Right kidney (tissue), 1 donor: Measurements from ENCODE around the gene TSPAN7.

Experiments used
- DNase-seq: peaks from one replicate; pipeline ENCODE4 v3.0.0-alpha.2; 2016

TSPAN7 gene

DNA sequence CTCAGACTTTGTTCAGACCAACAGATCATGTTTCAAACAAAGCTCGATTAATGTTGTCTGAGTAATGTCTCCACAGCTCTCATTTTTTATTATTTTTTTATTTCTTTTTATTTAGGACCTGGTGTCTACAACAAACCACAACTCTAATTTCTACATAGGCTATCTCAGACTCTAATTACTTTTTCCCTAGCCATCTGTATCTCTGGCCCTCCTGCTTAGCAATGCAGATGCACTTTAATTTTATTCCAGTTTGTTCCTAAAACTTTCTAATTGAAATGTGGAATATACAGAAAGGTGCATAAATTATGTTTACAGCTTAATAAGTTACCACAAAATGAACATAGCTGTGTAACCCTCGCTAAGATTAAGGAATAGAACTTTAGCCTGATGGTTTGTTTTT lies 120.8 kb downstream of the TSPAN7 start:
- DNase-seq, result no peak

DNA sequence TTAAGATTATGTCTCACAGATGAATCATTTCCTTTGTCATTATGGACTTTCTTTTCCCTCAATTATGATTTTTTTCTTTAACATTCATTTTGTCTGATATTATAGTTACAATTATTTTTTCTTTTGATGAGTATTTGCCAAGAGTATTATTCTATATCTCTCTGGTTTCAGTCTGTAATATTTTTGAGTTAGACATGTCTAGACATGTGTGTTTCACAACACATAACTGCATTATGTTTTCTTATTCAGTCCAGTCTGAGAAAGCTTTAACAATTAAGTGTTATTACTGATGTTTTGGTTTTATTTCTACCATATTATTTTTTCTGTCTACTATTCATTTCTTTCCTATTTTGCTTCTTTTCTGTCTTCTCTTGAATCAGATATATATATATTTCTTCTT lies 131.6 kb downstream of the TSPAN7 start:
- DNase-seq, result no peak

DNA sequence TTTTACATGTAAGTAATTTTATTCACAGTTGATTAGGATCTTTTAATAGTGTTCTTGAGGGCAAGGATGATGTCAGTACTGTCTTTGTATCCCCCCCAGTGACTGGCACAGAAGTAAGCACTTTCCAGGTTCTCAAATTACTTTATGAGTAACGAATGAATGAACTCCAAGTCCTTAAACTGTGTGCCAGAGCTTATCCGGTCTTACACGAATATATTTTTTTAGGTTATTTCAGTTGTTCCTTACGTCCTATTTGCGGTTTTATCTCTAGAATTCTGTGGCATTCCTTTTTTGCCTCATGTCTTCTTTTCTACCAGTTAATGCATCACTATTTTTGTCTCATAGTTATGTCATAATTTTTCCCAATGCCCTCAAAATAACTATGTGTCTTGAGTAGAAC lies 133.1 kb downstream of the TSPAN7 start:
- no peak for DNase-seq

DNA sequence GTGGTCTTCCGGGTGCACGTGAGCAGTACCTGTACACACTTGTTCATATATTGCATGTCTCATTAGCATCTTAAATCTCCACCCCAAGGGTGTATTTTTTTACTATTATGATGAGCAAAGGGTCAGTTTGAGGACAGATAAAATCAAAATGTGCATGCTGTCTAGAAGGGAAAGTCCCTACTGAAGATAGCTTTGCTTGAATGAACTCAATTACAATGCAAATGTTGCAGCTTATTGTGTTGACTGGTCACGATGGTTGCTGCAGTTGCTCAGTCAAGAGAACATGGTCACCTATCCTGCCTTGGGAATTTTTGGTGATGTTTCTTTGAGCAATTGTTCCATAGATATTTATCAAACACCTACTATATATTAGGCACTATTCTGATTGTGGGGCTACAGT lies 136.1 kb downstream of the TSPAN7 start:
- DNase-seq, result no peak

DNA sequence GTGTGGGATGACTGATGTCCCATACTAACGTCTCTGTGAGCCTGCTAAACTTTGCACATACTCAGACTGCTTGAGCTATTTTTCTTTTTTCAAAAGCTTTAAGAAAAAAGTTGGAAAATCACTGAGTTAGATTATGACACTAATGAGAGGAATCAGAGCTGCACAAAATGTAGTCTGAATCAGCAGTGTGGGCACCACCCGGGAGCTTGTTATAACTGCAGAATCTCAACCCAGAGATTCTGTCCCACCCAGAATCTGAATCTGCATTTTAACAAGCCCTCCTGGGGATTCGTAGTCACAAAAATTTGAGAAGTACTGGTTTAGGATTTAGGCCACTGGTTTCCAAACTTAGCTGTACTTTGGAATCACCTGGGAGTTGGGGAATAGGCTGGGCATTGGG lies 137.8 kb downstream of the TSPAN7 start:
- DNase-seq, result no peak

DNA sequence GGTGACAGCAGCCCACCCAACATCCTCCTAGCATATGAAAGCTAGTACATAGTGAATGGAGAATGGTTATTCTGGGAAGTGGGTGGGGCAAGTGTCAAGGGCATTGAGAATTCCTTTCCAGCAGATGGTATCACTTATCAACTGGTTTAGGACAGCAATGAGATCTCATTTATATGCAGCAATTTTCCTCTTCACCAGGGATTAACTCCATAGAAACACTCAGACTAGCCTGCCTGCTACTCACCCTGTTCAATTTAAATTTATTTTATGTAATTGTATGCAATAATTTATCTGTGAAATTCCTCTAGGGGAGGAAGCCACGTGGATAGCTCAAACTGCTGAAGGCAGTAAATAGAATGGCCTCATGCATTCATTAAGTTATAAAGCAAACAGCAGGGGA lies 138.4 kb downstream of the TSPAN7 start:
- DNase-seq, result no peak

DNA sequence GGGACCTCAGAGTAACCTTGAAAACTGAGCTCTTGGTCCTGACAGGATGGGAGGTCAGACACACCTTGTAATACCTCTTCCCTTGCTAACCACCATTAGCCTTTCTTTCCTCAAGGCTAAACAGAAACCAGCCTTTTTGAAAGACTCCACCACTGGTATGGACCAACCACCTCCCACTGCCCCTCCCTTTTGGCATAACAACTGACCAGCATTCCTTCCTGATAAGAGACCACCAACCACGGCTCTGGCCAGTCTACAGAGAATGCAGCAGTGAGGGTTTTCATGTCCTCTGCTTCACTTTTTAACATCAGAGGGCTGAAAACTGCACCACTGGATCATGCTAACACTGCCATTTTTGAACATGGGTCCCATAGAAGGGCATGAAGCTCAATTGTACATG lies 139.7 kb downstream of the TSPAN7 start:
- DNase-seq, result no peak

DNA sequence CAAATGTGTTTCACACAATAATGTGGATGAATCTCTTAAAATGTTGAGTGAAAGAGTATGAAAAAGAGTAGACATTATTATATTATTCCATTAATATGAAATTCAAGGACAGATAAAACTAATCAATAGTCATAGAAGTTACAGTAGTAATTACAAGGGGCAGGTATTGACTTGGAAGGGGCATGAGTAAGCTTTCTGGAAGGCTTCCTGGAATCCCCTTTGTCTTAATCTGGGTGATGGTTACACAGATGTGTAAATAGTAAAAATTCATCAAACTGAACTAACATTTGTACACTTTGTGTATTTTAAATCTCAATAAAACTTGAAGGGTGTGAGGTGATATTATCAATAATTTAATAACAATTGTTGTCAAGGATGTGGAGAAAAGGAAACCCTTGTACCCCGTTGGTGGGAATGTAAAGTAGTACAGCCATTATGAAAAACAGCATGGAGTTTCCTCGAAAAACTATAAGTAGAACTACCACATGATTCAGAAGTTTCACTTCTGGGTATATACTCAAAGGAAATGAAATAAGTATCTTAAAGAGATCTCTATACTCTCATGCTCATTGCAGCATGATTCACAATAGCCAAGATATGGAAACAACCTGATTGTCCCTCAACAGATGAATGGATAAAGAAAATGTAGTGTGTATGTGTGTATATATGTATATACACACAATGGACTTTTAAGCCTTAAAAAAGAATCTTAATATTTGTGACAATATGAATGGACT lies 143.0 kb downstream of the TSPAN7 start:
- no peak for DNase-seq

DNA sequence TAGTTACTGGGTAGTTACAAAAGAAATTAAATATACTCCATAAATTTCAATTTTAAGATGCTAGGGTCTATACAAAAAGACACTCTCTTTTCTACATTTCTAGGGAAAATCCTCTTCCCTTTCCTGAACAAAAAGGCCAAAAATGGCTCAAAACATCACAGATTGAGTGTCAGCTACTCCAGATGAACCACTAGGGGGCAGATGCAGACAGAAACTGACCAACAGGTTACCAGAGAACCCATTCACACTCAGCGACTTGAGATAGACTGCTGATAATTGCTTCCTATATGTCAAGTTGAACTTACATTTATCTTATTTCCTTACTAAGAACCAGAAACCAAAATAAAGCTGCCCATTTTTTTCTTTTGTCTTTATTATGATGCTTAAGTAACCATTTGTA lies 156.5 kb downstream of the TSPAN7 start:
- DNase-seq, result no peak

DNA sequence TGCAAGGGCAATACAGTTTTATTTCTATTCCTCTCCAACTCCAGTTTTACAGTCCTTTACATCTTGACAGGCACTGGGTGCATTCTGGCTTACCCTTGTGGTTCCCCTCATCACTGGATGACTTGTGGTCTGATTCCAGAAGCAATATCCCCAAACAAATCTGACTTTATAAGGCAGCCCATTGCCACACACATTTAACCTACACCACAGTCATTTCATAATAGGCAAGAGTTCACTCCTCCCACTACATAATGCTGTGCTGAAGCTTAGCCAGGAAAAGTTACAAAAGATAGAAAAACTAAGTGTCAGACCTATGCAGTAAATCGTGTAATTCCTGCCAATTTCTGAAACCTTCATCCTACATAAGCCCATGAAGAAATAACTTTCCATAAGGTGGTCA lies 157.0 kb downstream of the TSPAN7 start:
- DNase-seq, result no peak

DNA sequence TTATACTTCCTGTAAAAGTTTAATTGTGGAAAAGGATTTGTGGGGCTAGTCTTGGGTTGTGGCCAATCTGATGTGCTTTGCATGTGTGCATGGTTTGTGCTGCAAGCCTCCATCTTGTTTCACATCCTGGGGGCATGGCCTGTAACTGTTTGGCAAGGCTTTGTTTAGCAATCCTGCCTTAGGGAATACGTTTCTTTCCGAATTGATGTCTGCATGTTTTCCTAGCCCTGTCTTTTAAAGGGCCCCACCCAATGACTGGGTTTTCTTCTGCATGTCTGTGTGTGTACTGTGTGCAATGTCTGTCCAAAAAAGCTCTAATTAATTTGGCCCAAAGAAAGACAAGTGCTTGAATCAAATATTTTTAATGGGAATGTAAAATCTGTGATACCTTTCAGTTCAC lies 165.3 kb downstream of the TSPAN7 start:
- no peak for DNase-seq

DNA sequence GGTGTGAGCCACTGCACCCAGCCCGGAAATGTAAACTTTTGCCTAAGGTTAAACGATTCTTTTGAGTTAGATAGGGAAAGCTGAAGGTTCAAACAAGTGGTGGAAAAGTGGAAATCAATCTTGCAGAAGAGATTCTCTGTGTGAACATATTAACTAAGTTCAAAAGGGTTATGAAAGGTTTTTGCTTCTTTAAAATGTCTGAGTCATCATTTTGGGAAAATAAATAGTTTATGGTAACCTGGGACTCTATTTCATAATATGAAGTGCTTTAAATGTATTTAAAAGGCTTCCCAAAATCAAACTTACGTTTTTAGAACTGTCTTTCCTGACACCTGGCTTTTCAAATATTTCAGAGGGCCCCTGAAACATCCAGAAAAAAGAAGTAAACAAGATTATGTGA lies 166.3 kb downstream of the TSPAN7 start:
- no peak for DNase-seq

DNA sequence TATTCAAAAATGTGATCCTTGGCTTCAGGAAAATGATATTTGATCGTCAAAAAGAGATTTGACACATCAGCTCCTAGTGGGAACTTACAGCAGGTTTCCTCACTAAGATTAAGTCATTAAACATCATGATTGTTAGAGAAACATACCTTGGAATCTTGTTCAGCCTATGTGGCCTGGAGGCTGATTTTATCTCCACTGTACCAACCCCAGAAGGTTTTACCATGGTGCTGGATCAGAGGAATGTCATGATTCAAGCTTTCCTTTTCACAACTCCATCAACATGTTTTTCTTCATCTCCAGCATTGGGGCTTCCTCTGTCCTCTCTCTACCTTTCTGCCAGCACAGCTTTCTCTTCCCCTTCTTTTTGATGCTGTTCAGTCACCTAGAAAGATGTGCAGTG lies 171.5 kb downstream of the TSPAN7 start:
- DNase-seq, result no peak
